Fibroblast of skin of right quadriceps (primary cell): ENCODE data around the gene FBXO36.

Experiments
- DNase-seq: peaks from one replicate; pipeline ENCODE4 v3.0.0-alpha.2; 2013

Gene FBXO36

GRCh38 chr2:229974266-229974665, 52.0 kb downstream of the FBXO36 start:
- peak; percentile 82 for DNase-seq

- peak; percentile 21 for DNase-seq
These were observed 58.3 kb downstream of the FBXO36 start for GRCh38 chr2:229980431-229981184.

- DNase-seq: no peak
These were observed 70.9 kb downstream of the FBXO36 start for GRCh38 chr2:229993236-229993635.

GRCh38 chr2:229996320-229996719, 74.0 kb downstream of the FBXO36 start:
- DNase-seq: peak; percentile 74

- DNase-seq: no peak
These were observed 75.3 kb downstream of the FBXO36 start for GRCh38 chr2:229997565-229997964.

- no peak for DNase-seq
These were observed 78.0 kb downstream of the FBXO36 start for GRCh38 chr2:230000118-230000841.

- DNase-seq: peak; percentile 55
These were observed 85.8 kb downstream of the FBXO36 start for GRCh38 chr2:230007931-230008707.

- no peak for DNase-seq
These were observed 86.4 kb downstream of the FBXO36 start for GRCh38 chr2:230008708-230009066.

GRCh38 chr2:230010501-230010900, 88.2 kb downstream of the FBXO36 start:
- DNase-seq: no peak

GRCh38 chr2:230011617-230012016, 89.3 kb downstream of the FBXO36 start:
- peak; percentile 67 for DNase-seq

- peak; percentile 36 for DNase-seq
These were observed 90.1 kb downstream of the FBXO36 start for GRCh38 chr2:230012267-230012884.

- DNase-seq: no peak
These were observed 94.5 kb downstream of the FBXO36 start for GRCh38 chr2:230016844-230017243.

GRCh38 chr2:230018153-230018552, 95.8 kb downstream of the FBXO36 start:
- peak; percentile 41 for DNase-seq

GRCh38 chr2:230019742-230020141, 97.4 kb downstream of the FBXO36 start:
- no peak for DNase-seq

- DNase-seq: no peak
These were observed 101.0 kb downstream of the FBXO36 start for GRCh38 chr2:230023313-230023712.

GRCh38 chr2:230042195-230042594, 119.9 kb downstream of the FBXO36 start:
- DNase-seq: no peak

GRCh38 chr2:230043025-230043424, 120.7 kb downstream of the FBXO36 start:
- no peak for DNase-seq

- DNase-seq: no peak
These were observed 121.2 kb downstream of the FBXO36 start for GRCh38 chr2:230043461-230043860.

- DNase-seq: no peak
These were observed 124.2 kb downstream of the FBXO36 start for GRCh38 chr2:230046491-230046890.

- DNase-seq: no peak
These were observed 125.8 kb downstream of the FBXO36 start for GRCh38 chr2:230048010-230048671.

- DNase-seq: no peak
These were observed 127.8 kb downstream of the FBXO36 start for GRCh38 chr2:230050136-230050535.

- DNase-seq: no peak
These were observed 130.0 kb downstream of the FBXO36 start for GRCh38 chr2:230052299-230052698.
